GM19238 (cell line): ENCODE measurements around the gene BMP6.

Experiments
- DNase-seq: peaks from one replicate; pipeline ENCODE4 v3.0.0; 2011; ENCODE audit warnings: low spot score; ENCODE audit not compliant: insufficient read length

BMP6 gene

DNA sequence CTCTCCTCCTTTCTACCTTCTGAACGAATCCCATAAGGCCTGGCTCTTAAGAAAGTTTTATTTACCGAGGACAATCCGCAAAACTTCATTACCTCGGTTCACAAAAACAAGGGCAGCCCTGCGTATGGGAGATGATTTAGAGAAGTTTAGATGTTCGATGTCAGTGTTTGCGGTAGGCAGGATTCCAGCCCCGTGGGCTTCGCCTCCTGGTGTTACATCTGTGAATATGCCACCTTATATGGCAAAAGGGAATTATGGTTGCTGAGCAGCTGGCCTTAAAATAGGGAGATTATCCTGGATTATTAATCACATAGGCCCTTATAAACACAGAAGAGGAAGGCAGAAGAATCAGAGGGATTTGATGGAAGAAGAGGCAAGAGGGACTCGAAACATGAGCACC is 21.1 kb downstream of the BMP6 start:
- DNase-seq: no peak

DNA sequence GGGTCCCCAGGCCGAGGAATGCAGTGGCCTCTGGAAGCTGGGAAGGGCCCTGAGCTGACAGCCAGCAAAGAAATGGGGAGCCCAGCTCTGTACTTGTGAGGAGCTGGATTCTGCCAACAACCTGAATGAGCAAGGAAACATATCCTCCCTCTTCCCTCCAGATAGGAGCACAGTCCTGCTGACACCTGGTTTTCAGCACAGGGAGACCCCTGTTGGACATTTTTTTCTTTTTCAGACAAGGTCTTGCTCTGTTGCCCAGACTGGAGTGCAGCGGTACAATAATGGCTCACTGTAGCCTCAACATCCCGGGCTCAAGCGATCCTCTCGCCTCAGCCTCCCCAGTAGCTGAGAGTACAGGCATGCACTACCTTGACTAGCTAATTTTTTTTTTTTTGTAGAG is 21.5 kb downstream of the BMP6 start:
- DNase-seq: no peak

DNA sequence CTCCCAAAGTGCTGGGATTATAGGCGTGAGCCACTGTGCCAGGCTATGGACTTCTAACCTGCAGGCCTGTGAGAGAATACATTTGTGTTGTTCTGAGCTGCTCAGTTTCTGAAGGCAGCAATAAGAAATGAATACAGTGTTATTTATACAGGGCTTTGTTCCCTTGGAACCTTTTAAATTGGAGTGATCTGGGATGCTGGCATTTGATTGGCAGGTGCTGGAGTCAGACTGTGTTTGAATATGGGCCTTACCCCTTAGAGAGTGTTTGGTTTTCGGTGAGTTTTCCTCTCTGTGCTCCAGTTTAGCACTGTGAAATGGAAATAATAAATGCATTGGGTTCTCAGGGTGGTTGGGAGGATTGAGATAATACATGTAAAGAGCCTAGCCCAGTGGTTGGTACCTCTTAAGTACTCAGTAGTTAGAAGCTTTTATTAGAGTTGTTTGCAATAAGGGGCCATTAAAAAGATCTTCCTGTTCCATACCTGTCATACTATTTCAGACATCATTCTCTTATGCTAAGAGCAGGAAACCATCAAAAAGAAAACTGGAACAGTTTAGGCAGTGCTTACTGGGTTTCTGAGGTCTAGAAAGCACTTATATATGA is 22.1 kb downstream of the BMP6 start:
- no peak for DNase-seq

DNA sequence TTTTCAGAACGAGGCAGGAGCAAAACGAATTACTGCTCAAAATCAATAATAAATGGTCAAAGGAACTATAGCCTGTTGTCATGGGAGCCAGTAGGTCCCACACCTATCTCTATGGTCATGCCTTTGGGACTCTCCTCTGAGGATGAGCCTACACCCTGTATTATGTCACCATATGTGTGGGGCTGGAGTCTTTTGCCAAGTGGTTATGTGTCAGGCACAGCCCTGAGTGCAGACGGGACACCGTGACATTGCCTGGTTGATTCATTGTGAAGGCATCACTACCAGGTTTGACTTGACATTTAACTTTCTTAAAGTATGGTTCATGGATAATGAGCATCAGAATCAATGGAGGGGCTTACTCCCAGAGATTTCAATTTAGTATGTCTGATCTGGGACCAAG is 23.6 kb downstream of the BMP6 start:
- no peak for DNase-seq

DNA sequence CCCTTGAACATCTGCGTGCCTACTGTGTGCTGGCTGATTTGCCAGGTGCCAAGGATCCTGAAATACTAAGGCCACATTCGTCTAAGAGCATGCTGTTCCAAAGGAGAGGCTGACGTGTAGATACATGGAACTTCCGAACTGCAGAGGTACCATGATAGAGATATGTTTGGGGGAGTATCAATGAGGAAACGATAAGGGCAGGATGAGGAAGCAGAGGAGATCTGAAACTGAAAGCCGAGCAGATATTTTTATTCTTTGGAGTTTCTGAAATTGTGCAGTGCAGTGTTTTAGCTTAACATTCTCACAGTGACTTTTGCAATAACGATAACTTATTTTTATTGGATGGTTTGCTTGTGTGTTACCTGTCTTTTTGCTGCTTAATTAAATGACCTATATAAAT is 24.3 kb downstream of the BMP6 start:
- DNase-seq: no peak

DNA sequence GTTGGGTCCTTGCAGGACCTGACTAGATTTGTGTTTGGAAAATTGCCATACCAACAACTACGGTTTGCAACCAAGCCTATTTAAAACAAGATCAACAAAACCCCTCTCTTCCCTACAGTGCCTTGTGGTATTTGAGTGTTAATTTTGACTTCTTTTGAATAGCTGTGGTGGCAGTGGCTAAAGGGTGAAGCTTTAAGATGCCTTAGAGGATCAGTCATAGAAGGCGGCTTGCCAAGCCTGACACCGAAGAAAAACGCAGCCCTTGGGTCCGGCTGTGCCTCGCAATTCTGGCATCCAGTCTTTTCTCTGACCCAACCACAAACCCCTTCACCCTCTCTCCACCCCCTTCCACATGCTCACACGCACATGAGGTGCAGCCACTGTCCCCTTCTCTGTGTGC is 32.6 kb downstream of the BMP6 start:
- DNase-seq: no peak

DNA sequence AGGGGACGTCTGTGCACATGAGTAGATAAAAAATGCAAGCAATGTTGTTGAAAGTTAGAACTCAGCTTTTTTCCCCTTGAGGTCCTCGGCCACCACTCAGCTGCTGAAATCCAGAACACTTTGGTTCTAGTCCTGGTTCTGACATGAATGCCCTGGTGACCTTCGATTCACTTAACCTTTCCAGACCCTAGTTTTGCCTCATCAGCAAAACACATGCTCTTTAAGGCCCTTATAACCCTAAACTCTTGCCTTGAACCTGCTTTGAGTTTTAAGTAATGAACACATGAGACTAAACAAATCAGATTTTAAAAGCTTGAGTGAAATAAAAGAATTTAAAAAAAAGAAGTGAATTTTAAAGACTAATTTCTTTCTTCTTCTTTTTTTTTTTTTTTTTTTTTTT is 33.4 kb downstream of the BMP6 start:
- no peak for DNase-seq

DNA sequence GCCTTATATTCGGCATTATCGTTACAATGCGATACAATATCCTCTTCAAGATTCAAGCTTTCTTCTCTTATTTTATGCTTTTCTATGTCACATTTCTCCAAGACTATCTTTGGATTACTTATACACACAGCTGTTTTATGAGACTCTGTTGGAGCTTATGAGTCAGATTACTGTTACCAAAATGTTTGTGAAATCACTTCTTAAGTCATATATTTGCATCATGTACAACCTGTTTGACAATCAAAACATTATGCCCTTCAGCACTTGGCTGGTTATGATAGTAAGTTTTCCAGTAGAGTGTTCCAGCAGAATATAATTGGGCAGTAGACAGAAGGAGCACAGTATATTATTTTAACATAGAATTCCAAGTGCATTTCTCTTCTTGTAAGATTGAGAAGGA is 35.2 kb downstream of the BMP6 start:
- DNase-seq: no peak

DNA sequence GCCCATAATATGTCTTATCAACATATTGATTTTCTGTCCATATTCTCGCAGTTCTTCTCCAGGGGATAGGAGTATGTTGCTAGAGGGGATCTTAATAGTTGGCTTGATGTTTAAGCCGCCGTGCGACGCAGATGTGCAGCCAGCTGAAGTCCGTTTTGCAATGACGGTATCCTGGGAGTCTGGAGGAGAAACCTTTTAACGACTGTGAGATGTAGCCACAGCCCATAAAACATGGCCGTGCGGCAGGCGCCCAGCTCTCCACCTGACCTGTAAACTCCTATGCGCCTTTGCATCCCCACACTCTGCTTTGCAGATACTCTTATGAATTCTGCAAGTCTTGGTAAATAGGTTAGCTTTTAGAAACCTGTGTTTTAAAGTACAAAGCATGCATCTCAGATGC is 36.9 kb downstream of the BMP6 start:
- DNase-seq: no peak

DNA sequence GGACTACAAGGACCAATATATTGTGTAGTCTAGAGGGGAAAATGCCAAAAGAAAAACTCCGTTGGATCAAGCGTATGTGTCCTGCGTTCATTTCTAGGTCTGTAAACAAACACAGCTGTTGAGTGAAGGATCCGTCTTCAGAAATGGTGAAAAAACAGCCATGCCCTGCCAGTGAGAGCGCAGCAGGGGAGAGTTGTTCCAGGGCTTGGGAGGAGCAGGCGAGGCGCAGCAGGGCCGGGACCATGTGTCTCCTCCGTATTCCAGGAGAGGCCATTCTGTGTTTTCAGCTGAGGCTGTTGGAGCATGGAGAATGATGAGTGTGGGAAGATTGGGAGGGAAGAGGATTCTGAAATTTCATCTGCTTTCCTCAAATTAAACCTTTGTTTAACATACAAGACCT is 38.0 kb downstream of the BMP6 start:
- no peak for DNase-seq

DNA sequence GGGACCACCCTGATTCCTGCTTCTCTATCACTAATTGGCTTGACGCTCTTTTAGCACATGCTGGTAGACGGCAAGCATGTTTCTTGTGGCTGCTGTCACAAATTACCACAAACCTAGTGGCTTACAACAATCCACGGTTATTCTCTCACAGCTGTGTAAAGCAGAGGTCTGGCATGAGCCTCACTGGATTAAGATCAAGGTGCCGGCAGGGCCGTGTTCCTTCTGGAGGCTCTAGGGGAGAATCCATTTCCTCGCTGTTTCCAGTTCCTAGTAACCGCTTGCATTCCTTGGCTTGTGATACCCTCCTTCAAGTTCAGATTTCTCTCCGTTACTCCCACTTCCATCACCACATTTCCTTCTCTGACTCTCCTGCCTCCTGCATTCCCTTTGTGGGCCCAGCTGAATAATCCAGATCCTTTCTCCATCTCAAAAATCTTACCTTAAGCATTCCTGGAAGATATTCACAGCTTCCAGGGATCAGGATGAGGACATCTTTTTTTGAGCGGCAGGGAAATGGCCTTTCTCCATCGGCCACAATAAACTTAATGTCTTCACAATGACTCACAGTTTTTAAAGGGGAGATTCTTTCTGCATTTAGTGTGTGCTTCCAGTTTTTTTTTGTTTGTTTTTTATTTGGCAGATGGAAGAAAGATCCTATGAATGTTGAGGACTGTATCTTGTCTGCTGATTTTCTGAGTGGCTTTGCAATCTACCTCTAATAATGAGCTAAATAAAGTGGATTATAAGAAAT is 39.9 kb downstream of the BMP6 start:
- no peak for DNase-seq

DNA sequence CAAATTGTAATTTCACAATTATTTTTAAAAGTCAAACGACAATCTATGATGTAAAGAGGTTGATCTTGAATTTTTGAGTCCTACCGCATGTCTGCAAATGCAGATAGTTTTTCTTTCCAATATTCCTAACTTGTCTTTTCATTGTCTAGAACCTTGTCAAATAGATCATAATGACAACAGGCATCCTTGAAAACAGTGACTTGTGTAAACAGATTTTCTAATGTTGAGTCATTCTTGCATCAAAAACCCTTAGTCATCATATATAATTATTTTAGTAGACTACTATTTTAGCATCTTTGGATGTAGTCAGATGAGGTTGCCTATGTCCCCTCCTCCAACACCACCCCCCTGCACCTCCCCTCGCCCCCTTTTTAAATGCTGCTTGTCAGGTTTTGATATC is 43.8 kb downstream of the BMP6 start:
- DNase-seq: no peak

DNA sequence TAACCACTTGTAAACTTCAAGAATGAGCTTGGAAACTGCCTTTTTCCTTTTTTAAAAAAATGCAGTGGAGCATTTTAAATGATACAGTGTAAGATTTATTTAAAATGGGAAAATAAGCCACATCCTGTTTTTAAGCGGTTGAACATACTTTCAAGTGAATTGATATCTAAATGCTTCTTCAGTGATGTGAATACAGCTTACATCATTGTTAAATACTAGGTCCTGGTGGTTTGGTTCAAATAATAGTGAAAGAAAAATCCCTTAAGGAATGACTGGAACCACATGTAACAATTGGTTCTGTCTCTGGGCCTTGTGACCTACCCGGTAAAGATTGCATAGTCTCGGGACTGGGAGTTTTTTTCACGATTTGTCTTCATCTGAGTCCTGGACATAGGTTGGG is 44.2 kb downstream of the BMP6 start:
- DNase-seq: no peak

DNA sequence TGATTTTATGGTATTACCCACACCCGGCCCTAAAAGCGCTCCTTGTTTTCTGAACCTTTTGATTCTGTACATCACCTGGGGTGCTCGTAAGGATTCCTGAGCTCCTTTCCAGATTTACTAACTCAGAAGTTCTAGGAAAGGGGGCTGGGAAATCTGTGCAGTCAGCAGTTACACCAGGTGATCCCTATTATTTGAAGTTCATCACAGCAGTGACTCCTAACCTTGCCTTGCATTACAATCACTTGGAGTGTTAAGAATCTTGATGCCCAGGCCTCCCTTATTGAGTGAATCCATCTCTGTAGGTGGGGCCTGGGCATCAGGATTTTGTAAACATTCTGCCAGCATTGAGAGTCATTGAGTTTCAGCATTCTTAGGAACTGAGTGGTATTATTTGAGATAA is 44.7 kb downstream of the BMP6 start:
- no peak for DNase-seq

DNA sequence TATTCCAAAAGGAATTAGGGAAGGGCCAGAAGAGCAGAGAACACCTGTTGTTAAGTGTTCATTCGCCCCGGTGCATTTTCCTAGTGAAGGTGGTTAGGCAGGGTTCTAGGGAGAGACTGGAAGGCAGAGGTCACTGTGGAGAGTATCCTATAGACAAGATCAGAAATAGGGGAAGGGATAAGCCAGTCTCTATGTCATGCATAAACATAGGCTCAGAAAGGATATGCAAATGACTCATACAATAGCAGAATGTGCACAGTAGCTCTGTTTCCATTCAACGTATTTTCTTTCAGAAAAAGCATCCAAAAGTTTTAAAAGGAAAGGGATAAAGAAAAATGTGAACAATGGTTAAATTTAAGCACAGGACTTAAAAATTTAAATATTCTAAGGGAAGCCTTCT is 47.4 kb downstream of the BMP6 start:
- no peak for DNase-seq

DNA sequence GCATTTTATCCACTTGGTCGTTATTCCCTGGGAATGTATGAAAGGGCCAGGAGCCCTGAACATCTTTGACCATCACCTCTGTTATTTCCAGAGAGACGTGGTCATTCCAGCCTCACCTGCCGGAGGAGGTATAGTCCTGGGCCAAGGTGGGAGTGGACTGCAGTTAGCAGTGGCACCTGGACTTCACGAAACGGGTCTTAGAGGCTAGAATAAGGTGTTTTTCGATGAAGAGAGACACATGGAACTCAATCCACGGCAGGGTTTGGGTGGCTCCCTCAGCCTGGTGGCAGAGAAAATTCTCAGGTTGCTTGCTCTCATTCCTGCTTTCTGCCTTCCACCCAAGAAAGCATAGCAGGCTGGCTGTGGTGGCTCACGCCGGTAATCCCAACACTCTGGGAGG is 48.0 kb downstream of the BMP6 start:
- no peak for DNase-seq

DNA sequence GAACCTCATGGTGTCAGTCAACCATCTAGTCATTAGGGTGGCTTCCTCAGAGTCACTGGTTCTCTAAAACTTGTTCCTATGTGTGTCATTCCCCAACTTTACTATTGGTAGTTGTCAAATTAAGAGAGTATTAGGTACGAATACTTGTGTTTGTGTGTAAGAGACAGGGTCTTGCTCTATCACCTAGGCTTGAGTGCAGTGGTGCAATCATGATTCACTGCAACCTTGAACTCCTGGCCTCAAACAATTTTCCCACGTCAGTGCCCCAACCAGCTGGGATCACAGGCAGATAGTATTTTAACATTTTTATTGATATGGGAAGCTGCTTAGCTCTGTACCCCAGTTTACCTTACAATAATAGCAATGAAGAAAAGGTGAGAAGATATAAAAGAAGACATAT is 50.6 kb downstream of the BMP6 start:
- no peak for DNase-seq

DNA sequence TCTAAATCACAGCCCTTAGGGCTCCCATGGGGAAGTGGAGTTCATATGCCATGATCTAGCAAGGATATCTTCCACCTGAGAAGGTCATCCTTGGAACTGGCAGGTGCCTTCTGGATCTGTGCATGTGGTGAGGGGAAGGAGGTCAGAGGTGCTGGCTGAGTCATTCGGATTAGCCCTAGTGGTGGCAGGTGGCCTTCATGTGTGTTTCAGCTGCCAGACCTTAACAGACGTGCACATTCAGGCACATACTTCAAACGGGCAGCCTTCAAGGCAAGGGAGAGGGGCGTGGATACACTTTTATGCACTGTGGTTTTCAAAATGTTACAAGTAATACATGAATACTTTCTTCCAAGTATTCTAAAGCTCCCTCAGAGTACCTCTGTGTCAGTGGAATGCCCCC is 51.2 kb downstream of the BMP6 start:
- no peak for DNase-seq

DNA sequence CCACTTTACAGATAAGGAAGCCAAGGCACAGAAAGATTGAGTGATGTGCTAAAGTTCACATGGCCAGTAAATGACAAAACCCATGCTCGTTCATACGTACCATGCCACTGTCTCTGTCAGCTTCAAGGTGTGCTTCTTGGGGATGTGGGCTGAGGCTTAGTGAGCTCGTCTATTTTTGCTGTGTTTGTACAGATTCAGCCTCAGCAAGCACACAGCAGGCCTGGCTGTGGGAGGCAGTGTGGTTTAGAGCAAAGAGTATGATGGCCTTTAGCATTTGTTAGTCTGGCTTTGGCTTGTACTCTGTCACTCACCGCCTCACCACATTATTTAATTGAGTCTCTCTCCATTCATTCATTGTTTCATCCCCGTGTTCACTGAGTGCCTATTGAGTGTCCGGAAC is 55.3 kb downstream of the BMP6 start:
- DNase-seq: no peak

DNA sequence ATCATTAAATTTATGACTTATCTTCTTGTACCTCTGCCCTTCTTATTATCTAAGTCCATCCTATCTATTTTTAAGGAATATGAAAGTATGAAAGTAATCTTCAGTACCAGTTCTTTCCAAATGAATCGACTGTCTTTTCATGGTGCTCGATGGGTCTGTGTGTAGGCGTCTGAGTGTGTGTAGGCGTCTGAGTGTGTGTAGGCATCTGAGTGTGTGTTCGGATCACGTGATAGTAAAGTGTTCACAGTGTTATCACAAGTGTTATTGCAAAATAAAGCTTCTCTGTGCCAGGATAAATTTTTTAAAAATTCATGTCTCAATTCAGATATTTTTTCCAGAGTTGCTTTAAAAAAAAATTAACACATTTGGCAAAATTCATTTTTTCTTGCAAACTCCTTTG is 58.3 kb downstream of the BMP6 start:
- DNase-seq: no peak

DNA sequence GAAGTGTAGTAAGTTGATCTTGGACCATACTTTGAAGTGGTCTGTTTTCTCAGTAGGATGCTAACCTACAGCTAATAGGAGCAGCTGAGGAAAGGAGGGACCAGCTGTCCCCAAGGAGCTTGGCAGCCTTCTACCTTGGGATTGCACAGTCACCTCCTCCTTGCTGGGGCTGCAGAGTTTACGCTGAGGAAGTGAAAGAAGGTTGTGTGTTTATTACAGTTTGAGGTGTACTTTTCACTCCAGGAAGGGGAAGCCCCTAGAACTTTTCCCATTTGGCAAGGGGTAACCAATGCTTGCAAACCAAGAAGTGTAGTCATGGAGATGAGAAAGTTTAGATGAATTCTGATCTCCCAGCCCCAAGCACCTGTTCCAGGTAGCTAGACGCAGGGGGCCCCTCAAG is 58.8 kb downstream of the BMP6 start:
- DNase-seq: no peak

DNA sequence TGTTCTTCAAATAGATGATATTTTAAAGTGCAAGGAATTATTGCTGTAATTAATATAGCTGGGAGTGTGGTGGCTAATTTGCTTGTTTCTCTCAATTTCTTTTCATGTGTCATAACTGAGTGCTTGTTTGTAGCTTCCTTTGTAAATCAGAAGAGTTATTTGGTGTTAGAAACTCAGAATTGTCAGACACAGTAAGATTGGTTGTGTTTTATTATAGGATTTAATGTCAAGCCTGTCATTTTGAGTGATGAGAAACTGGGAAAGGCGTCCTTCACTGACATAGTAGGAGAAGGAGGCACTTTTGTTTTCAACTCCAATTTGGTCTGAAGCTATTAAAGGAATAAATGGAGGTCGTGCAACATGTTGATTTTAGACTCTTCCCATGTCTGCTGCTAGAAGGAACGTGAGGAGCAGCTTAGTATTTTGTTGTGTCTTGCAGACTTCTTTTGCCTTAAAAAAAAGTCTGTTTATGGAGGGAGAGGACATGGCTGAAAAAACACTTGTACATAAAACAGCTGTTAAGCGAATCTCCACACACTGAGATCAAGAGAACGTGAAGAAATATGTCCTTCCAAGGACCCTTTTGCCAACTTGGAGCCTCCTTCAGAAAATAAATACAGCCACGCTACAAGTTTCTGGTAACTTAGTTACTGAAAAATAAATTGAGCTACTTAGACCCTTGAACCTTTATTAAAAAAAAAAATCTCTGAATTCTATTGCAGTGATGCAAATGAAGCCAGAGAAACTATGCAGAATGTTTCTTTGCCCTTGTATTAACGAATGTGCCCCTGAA is 59.5 kb downstream of the BMP6 start:
- DNase-seq: no peak

DNA sequence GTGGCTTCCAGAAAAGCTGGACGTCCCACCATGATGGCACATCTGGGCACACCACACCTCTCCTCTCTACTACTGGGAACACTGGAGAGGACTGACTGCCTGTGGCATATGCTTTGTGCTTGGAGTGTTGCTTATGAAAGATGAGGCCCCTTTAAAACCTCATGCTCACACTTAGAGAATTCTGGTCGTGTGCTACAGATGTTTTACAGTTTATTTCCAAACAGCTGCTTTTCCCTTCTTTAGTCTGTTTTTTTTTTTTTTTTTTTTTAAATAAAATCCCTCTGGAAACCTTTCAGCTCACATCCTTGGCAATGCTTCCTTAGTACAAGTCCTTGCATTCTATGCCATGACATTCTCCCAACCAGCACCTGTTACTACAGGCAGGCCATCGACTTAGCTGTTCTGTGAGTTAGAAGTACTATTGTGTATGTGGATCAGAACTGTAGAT is 60.3 kb downstream of the BMP6 start:
- no peak for DNase-seq
